Measurements from ENCODE around the gene MKNK2.

MKNK2 gene

DNA sequence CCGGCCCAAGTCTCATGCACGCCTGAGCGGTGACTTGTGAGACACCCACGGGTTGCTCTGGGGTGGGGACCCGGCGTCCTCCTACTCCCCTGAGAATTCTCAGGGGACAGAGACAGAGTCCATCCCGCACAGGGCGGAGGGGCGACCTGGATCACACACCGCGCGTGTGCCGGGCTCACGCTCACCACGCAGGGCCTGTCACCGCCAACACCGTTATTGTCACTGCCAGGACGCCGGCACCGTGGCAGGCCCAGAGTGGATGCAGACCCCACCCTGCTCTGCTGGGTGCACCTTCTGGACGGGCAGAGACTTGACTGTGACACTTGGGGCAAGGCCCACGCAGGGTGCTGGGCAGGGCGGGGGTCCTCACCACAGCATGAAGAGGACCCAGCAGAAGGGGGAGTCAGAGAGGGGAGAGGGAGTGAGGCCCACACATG lies 28.8 kb upstream of the MKNK2 start:
- no peak for FAIRE-seq

DNA sequence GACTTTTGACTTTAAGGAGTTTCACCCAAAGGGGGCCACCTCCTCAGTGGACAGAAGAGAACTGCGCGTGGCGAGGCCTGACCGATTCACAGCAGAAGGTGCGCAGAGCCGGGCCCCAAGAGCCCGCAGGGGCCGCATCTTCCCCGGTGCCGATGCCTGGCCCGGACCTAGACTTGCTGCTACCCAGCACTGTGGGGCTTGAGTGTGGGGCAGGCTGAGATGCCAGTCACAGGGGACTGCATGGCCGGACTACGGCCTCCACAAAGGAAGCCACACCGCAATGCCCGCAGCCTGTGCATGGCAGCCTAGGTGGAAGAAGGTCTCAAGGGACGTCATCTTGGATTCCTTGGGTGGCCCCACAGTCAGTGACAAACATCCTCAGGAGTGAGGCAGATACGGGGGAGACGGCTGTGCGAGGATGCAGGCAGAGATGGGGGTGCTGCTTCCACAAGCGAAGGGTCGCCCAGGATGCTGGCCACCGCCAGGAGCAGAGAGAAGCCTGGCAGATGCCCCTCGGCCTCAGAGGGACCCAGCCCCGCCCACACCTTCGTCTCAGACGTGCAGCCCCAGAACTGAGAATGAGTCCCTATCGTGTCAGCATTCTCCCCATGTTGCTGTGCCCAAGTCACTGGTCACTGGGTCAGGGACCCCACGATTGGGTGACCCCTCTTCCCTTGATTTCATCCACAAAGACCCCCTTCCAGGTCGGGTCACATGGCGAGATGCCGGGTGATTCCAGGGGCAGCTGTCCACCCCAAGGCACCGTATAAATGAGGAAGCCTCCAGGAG lies 28.2 kb upstream of the MKNK2 start:
- FAIRE-seq, result no peak

DNA sequence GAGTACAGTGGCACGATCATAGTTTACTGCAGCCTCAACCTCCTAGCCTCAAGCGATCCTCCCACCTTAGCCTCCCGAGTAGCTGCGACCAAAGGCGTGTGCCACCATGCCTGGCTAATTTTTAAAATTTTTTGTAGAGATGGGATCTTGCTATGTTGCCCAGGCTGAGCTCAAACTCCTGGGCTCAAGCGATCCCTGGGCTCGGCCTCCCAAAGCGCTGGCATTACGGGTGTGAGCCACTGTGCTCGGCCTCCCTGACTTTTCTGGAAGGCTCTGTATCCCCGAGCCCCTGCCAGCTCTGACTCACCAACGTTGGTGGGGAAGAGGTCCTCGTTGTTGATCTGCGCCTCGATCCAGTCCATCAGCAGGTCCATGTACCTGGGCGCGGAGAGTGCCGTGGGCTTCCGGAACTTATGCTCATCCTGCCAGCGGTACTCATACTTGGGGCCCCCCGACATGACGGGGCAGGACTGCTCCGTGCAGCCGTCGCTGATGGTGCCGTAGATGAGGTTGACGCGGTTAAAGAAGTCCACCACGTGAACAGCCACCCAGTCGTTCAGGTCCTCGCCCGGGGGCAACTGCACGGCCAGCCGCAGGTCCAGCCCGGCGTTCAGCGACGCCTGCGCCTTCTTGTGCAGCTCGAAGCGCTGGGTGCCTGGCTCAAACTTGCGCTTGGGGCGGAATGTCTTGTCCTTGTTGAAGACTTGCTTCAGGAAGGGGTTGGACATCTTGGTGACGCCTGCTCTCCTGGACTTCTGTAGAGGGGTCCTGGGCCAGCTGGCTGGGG lies 27.0 kb upstream of the MKNK2 start:
- no peak for FAIRE-seq

DNA sequence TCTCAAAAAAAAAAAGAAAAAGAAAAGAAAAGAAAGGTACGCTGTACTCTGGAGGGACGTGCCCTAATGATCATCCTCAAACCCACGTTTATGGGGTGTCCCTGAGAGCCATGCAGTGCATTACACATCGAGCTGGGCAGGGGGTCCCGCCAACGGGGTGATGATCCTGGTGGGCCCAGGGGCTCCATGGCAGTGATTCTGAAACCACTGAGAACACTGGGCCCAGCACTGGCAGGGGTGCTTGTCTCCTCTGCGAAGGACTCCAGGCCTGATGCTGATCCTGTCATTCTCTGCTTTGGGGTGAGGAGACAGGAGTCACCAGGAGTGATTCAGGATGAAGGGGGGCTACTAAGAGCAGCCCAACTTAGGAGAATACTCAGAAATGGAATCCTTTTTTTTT lies 26.4 kb upstream of the MKNK2 start:
- FAIRE-seq, result no peak

DNA sequence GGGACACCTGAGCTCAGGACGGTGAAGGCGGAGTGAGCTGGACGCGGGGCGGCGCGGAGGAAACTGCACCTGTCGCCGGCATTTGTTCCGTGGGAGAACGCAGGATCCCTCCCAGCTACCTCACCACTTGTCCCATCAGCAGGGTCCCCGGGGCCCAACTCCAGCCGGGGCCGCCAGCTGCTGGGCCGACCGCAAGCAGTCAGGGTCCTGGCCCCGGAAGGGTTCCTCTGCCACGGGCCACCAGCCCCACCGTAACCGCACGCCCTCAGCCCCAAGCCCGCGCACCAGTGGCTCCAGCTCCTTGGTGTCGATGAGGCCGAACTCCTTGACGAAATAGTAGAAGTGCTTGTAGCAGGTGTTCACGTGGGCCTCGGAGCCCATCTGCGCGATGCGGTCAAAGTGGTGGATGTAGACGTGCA lies 25.5 kb upstream of the MKNK2 start:
- no peak for FAIRE-seq

DNA sequence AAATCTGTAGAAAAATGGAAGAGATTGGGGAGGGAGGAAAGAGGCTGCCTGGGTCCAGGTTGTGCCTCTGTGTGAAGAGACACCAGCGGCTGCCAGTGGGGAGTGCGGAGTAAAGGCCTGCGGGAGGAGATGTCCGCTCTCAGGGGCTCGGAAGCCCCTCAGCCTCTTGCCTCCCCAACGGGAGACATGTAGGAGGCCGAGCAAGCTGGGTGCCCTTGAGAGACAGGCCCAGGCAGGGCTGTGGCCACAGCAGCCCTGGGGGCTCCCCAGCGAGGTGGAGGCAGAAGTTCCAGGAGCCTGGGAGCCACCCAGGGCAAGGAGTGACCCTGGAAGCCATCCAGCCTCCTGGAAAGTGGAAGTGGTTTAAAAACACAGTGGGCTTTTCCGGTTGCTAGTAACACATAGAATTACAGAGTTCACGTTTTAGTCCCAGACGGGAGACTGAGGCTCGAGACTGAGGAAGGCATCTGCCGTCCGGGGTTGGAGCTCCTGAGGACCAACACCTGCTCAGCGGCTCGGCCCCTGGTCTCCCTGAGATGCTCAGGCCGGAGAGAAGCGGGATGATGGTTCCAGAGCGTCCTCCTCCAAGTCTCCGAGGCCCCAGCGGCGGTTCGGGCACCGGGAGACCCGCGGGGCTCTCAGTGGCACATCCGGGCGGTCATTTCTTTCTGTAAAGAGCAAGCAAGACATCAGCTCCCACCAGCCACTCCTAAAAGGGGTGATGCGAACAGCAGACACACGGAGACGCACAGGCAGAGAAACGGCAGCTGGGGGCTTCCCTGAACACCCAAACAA lies 21.9 kb upstream of the MKNK2 start:
- FAIRE-seq, result no peak

DNA sequence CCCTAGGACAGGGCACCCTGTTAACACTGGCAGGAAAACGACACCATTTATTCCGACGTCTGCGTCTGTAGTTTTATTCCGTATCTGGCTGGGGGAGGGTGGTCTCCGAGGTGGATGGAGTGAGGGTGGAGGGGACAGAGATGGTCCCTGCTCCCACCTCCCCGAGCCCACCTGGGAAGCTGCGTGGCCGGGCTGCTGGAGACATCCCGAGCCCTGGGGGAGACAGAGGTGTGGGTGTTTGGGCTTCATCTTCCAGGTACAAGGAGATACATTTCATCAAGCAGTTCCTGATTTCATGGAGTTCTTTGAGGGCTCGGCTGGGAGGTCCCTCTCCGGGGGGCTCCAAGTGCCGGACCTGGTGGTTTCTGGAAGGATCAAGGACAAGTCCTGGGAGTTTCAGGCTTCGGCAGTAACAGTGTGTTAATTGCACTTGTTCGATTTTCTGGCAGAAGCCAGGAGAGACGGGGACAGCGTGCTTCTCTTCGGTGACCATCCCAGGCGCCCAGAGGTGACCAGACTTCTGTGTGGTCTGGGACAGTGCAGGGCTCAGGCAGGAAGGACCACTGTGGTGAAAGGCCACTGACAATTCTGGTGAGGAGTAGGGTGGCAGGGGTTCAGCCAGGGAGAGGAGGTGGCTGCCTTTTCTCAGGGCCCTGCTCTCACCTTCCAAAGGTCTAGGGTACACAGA lies 20.1 kb upstream of the MKNK2 start:
- FAIRE-seq, result no peak

DNA sequence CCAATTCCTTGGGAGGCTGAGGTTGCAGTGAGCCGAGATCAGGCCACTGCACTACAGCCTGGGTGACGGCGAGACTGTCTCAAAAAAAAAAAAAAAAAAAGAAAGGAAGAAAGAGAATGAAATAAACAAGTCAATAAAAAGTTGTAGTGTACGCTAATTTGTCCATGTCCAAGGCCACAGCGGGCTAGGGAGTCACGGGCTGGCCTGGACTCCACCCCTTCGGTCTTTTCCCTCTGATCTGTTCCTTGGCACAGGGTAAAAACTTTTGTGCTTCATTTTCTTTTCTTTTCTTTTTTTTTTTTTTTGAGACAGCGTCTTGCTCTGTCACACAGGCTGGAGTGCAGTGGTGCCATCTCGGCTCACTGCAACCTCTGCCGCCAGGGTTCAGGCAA lies 19.4 kb upstream of the MKNK2 start:
- FAIRE-seq, result no peak

DNA sequence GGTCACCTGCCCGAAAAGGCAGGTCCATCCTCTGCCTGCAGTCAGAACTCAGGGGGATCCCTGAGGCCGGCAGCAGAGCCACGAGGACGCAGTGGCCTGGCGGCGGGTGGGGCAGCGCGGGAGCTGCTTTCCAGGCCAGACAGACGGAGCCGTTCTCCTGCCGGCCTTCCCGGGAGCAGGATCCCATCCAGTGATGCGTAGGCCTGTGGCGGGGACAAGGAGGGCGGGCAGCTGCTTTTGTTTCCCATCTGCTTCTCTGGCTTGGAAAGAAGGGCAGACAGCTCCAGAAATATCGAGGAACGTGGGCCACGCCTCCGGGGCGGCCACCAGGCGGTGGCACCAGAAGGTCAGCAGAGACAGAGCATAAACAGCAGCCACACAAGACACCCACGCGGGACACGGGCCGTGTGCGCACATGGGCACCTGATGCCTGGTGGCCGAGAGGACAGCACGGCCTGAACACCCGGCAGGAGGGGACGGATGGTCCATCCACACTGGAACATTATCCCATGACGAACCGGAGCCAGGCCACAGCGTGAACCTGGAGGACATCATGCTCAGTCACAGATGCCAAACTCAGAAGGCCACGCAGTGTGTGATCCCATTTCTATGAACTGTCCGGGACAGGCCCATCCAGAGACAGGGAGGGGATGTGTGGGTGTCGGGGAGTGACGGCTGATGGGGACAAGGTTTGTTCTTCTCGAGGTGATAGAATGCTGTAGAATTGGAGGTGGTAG lies 13.9 kb upstream of the MKNK2 start:
- no peak for FAIRE-seq

DNA sequence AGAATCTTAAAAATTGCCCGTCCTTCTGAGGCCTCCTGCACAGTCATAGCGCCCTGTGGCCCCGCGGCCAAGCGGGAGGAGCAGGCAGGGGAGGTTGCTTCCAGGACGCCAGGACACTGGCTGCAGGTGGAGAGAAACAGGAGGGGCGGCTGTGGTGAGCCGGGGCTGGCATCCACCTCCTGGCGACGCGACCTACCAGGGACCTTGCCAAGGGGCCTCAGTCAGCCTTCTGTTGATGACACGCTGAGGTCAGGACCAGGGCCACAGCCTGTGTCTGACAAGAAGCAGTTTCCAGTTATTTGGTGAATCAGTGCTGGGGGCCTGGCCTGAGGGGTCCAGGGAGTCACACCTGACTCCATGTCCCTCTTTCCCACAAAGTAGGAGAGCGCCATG lies 13.3 kb upstream of the MKNK2 start:
- no peak for FAIRE-seq

DNA sequence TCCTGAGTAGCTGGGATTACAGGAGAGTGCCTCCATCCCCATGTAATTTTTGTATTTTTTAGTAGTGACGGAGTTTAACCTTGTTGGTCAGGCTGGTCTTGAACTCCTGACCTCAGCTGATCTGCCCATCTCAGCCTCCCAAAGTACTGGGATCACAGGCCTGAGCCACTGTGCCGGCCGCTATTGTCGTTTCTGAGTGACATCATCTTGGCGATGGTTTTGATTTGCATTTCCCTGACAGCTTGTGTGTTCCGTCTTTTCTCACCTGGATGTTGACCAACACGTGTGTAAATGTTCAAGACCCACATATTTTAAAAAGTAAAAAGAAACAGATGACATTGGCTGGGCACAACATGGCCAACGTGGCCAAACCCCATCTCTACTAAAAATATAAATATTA lies 12.8 kb upstream of the MKNK2 start:
- no peak for FAIRE-seq

DNA sequence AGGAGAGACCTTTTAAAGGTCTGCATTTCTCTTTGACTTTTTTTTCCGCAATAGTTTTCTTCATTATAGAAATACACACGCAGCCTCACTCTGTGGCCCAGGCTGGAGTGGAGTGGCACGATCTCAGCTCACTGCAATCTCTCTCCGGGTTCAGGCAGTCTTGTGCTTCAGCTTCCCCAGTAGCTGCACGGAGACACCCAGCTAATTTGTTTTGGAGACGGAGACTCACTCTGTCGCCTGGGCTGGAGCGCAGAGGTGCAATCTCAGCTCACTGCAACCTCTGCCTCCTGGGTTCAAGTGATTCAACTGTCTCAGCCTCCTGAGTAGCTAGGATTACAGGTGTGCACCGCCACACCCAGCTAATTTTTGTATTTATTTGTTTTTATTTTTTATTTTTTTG lies 11.7 kb upstream of the MKNK2 start:
- FAIRE-seq, result no peak

DNA sequence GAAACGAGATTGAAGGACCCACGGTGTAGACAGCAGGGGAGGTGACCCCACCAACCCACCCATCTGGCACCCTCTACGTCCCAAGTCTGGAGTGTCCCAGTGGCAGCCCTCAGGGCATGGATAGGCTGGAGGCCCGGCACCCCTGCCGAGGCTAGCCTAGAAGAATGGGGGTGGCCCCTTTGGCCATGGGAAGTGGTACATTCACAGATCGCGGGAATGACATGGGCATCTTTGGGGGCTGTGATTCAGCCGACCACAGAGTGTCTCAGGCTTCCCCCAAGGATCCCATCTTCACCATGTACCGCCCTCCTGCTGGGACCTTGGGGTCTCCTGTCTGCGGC lies 11.3 kb upstream of the MKNK2 start:
- no peak for FAIRE-seq

DNA sequence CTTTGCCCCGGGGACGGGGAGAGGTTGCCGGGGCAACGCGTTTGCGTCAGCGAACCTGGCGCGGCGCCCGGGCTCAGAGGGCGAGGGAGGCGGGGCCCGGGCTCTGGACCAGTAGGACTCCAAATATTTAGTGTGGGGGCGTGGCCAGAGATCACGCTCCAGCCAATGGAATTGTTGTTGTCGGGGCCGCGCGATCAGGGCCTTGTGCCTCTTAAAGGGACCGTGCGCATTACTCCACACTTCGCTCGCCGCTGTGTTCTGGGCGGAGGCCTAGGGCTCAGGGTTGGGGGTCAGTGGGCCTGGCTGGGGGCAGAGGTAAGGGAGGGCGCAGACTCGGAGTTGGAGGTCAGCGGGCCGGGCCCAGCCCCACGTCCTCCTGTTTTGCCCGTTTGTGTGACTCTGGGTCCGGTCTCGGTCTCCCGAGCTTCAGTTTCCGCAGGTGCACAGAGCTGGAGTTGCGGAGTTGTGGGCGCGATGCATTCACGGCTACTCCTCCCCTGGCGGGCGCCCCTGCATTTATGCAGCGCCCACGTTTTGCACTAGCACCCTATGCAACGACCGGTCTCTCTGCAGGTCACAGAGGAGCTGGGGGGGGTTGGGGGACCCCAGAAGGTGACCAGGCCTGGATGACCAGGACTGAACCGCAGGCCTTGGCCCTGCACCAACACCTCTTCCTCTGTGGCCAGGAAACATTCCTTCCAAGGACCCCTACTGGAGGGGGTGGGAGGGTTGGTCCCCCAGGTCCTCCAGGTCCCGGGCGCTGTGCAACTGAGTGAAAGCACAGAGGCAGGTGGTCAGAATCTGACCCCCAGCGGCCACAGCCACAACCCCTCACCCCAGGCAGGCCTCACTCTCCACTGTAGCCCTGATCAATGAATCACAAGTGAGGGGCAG lies 10.7 kb upstream of the MKNK2 start:
- peak; percentile 97 for FAIRE-seq

DNA sequence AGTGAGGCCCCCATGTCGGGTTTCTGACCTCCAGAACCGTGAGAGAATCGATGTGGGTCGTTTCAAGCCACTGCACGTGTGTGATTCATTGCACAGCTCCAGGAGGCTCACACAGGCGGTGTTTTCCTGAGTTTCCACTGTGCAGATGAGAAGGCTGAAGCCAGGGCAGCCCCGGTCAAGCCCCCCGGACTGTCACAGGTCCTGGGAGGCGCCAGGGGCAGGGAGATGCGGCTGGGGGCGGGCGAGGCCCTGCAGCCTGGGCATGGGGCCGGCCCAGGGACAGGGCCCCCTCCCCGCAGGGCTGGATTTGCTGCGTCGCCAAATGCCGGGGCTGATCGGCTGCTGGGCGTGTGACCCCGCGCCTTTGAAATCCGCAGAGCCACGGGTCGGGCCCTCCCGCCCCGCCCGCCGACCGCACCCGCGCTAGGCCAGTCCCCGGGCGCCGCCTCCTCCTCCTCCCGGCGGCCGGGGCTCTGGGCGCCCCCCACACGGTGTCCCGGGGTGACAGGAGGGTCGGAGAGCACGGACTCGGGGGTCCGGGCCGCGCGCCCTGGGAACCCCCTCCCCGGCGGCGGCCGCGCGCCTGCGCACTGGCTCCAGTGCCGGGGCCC lies 9.9 kb upstream of the MKNK2 start:
- no peak for FAIRE-seq

DNA sequence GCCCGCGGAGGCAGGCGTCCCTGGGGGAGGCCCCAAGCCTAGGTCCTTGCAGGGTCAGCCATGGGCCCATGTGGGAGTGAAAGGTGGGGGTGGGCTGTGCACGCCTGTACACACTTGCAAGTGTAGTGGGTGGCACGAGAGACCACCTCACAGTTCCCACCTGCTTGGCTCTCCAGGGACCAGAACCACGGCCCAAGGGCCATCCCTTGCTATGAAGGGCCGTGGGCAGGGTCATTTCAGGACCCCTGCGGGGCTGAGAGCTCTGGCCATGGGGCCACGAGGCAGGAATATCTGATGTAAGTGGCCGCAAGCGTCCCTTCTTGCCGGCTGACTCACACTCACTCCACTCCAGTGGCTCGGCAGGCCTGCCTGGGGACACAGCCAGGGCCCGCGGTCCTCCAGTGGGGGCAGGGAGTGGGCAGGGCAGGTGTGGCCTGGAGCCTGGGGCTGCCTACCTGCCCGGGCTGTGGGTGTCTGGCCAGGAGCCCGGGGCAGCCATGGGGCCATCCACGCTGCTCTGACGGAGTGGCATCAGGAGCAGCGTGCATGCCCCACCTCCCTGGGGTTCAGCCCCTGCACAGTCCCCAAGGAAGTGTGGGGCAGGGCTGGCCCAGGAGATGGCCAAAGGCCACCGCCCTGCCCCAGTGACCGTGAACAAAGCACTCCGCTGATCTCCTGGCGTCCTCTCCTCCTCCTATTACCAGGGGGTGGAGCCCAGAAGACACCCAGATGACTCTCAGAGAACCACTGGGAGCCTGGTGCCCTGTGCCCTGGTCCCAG lies 8.6 kb upstream of the MKNK2 start:
- no peak for FAIRE-seq

DNA sequence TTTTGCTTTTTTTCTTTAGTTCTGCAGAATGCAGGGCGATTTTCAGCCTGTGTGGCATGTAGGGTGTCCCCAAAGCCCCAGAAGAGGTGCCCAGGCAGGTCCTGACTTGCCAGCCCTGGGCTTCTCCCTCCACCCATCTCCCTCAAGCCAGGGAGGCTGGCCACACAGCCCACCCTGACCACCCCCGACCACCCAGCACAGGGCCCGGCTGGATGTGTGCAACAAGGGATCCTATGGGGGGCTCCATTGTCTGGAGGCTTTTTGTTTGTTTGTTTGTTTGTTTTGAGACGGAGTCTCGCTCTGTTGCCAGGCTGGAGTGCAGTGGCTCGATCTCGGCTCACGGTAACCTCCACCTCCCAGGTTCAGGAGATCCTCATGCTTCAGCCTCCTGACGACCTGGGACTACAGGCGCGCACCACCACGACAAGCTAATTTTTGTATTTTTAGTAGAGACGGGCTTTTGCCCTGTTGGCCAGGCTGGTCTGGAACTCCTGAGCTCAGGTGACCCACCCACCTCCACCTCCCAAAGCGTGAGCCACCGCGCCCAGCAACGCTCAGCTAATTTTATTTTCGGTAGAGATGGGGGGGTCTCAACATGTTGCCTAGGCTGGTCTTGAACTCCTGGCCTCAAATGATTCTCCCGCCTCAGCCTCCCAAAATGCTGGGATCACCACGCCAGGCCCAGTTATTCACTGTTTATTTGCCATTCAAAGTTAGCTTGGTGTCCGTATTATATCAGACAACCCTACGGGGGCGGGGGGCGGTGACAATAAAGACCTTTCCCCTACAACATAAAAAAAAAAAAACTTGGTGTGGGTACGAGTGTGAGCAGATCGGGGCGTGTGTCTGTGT lies 7.8 kb upstream of the MKNK2 start:
- FAIRE-seq, result no peak

DNA sequence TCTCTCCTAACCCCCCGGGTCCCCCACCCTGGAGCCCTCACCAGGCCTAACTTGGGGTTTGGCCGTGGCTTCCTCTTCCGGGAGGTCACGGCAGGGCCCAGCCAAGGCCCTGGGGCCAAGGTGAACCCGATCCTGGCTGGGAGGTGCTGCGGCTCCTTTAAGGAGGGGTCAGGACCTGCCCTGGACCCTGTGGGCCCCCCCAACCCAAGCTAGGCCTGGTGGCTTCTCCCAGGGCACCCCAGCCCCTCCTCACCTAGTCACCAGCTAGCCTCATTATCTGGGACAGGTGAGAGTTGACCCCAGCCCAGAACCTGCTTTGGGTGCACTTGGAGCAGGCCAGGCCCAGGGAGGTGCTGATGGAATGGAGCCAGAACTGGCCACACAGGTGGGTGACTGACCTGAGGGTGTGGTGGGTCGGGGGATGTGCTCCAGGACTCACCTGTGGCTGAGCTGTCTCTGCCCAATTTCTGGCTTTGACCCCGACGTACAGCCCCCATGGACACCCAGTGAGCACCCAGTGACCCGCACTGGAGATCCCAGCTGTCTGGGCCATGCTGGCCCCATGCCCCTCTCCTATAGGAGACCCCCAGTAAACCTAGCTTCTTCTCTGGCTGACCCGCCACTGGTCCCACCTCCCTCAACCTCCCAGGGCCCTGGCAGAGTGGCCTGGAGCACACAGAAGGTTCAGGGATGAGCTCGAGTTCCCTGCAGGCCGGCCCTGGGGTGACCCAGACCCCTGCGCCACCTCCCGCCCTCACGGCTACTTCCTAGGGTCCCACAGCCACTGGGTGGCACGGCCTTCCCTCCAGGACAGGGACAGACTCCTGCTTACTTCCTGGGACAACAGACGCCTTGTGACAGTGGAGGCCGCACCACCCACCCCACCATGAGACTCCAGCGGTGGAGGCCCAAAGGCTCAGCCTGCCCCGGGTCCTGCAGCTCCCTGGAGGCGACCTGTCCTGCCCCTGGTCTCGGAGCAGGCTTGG lies 6.7 kb upstream of the MKNK2 start:
- FAIRE-seq, result no peak

Data from endometrium (tissue), 2 donors.